HepG2 (cell line): ENCODE results near the gene TLK1. TPM values are rescaled to one million over a fixed set of nuclear protein-coding genes. Genes with fewer than 3 reads are reported as not detected.

ENCODE experiments used
- ARNTL ChIP-seq: sonication (generic); formaldehyde crosslinking; IDR thresholded peaks from 2 replicates; pipeline ENCODE4 v1.4.0; 2020; ENCODE audit warnings: mild to moderate bottlenecking, missing genetic modification reagents
- HHEX ChIP-seq: IDR thresholded peaks from 2 replicates; pipeline ENCODE4 v1.6.1; 2016; ENCODE audit warnings: control low read depth
- JUND ChIP-seq: sonication (generic); formaldehyde crosslinking; IDR thresholded peaks from 2 replicates; pipeline ENCODE4 v1.8.0; 2022; ENCODE audit warnings: mild to moderate bottlenecking, missing genetic modification reagents
- KMT2A ChIP-seq: sonication (generic); formaldehyde crosslinking; IDR thresholded peaks from 2 replicates; pipeline ENCODE4 v1.4.0; 2020; ENCODE audit warnings: missing genetic modification reagents
- MTA1 ChIP-seq: sonication (generic); formaldehyde crosslinking; IDR thresholded peaks from 2 replicates; pipeline ENCODE4 v1.4.0; 2020; ENCODE audit warnings: missing genetic modification reagents, mild to moderate bottlenecking, borderline replicate concordance
- POGZ ChIP-seq: sonication (generic); formaldehyde crosslinking; IDR thresholded peaks from 2 replicates; pipeline ENCODE4 v1.4.0; 2020; ENCODE audit warnings: mild to moderate bottlenecking, missing genetic modification reagents
- PPARG ChIP-seq: conservative IDR thresholded peaks from 2 replicates; pipeline ENCODE4 v1.6.1; 2016; ENCODE audit warnings: missing biosample characterization, missing genetic modification reagents
- RFX1 ChIP-seq: fragments of 450-650 bp; IDR thresholded peaks from 2 replicates; pipeline ENCODE4 v1.6.1; 2017
- SPEN ChIP-seq: sonication (generic); formaldehyde crosslinking; IDR thresholded peaks from 2 replicates; pipeline ENCODE4 v1.5.1; 2020; ENCODE audit warnings: low read depth, mild to moderate bottlenecking, missing genetic modification reagents
- ZBTB20 ChIP-seq: sonication (generic); formaldehyde crosslinking; IDR thresholded peaks from 2 replicates; pipeline ENCODE4 v1.8.1; 2023; ENCODE audit warnings: missing genetic modification reagents, low read depth, mild to moderate bottlenecking, borderline replicate concordance
- ZFP36L1 ChIP-seq: sonication (generic); formaldehyde crosslinking; IDR thresholded peaks from 2 replicates; pipeline ENCODE4 v1.8.0; 2022; ENCODE audit warnings: mild to moderate bottlenecking, missing genetic modification reagents, moderate library complexity
- ZNF205 ChIP-seq: IDR thresholded peaks from 2 replicates; pipeline ENCODE4 v1.6.1; 2018; ENCODE audit warnings: missing biosample characterization, missing genetic modification reagents
- ZNF280B ChIP-seq: sonication (generic); formaldehyde crosslinking; IDR thresholded peaks from 2 replicates; pipeline ENCODE4 v1.5.0; 2020; ENCODE audit warnings: missing genetic modification reagents, mild to moderate bottlenecking, borderline replicate concordance
- ZNF281 ChIP-seq: sonication (generic); formaldehyde crosslinking; IDR thresholded peaks from 2 replicates; pipeline ENCODE4 v1.4.0; 2020; ENCODE audit warnings: missing genetic modification reagents, borderline replicate concordance
- ZNF317 ChIP-seq: sonication (generic); formaldehyde crosslinking; IDR thresholded peaks from 2 replicates; pipeline ENCODE4 v1.5.0; 2020; ENCODE audit warnings: mild to moderate bottlenecking, missing genetic modification reagents
- ZNF614 ChIP-seq: IDR thresholded peaks from 2 replicates; pipeline ENCODE4 v1.6.1; 2018; ENCODE audit warnings: missing biosample characterization, missing genetic modification reagents, inconsistent platforms, borderline replicate concordance
- ZNF660 ChIP-seq: sonication (generic); formaldehyde crosslinking; IDR thresholded peaks from 2 replicates; pipeline ENCODE4 v1.5.1; 2020; ENCODE audit warnings: mild to moderate bottlenecking, low read depth, missing genetic modification reagents, borderline replicate concordance
- ZNF710 ChIP-seq: sonication (generic); formaldehyde crosslinking; IDR thresholded peaks from 2 replicates; pipeline ENCODE4 v1.5.0; 2020; ENCODE audit warnings: mild to moderate bottlenecking, missing genetic modification reagents, borderline replicate concordance
- polyA plus RNA-seq, 8 experiments: library from polyadenylated mRNA; depleted of rRNA in 3 of 8; stranded (reverse) in 7 of 8; unstranded in 1 of 8; fragments of >200 nt; fragmentation: Illumina TruSeq in 4 of 8; extraction: Trizol in 4 of 8; gene quantifications; 2 replicates each; pipeline versions ENCODE4 v1.2.1 to v1.2.3, GENCODE V29; 2011 to 2016; ENCODE audit warnings: low read depth in 4 of 8, missing spikeins in 1 of 8, mixed read lengths in 1 of 8; ENCODE audit not compliant: insufficient read depth in 1 of 8
- total RNA-seq, 5 experiments: library from RNA; depleted of rRNA; stranded (reverse); fragments of >200 nt; fragmentation: Illumina TruSeq; extraction: Trizol; gene quantifications; 2 replicates each; pipeline ENCODE4 v1.2.3, GENCODE V29; 2016; ENCODE audit warnings: low read depth in 1 of 5
- TF ChIP-seq, protein P1 (sequence below): sonication (generic); formaldehyde crosslinking; IDR thresholded peaks from 2 replicates; pipeline ENCODE4 v1.8.0; 2022; ENCODE audit warnings: missing genetic modification reagents, low read depth, mild to moderate bottlenecking, borderline replicate concordance
- TF ChIP-seq, protein P2 (sequence below): sonication (generic); formaldehyde crosslinking; IDR thresholded peaks from 2 replicates; pipeline ENCODE4 v1.4.0; 2020; ENCODE audit warnings: missing genetic modification reagents

The TLK1 gene
- total and polyA plus RNA-seq, 2 of the 13 experiments (the other 11 are each of a cell fraction or from before 2014, with no cell fraction given): 16.8 to 28.7 TPM

GRCh38 chr2:171100370-171100769 lies 60.3 kb downstream of the TLK1 start (continued):
- TF ChIP-seq HHEX (CRISPR knock-in tag) (peak; percentile 61; the same call in 1 of the 2 replicates), ARNTL (CRISPR knock-in tag) (0 out of 2 replicates have a peak, but pooled peaks have one; percentile 41), ZNF614 (peak; percentile 41; the same call in 1 of the 2 replicates), ZBTB20 (CRISPR knock-in tag) (peak; percentile 73; the same call in 1 of the 2 replicates), KMT2A (CRISPR knock-in tag) (peak; percentile 56; the same call in 1 of the 2 replicates), ZNF205 (CRISPR knock-in tag) (no peak), ZNF710 (CRISPR knock-in tag) (0 out of 2 replicates have a peak, but pooled peaks have one; percentile 21), JUND (CRISPR knock-in tag) (0 out of 2 replicates have a peak, but pooled peaks have one; percentile 17), ZNF281 (CRISPR knock-in tag) (0 out of 2 replicates have a peak, but pooled peaks have one; percentile 43), PPARG (CRISPR knock-in tag) (peak; percentile 85), SPEN (CRISPR knock-in tag) (peak; percentile 26; the same call in 1 of the 2 replicates), POGZ (CRISPR knock-in tag) (peak; percentile 96), ZNF280B (no peak), MTA1 (CRISPR knock-in tag) (no peak; the same call in 1 of the 2 replicates), ZNF660 (CRISPR knock-in tag) (no peak), ZNF317 (CRISPR knock-in tag) (peak; percentile 89), RFX1 (peak; percentile 15; the same call in 1 of the 2 replicates), ZFP36L1 (0 out of 2 replicates have a peak, but pooled peaks have one; percentile 37)
- TF ChIP-seq, protein P1, sequence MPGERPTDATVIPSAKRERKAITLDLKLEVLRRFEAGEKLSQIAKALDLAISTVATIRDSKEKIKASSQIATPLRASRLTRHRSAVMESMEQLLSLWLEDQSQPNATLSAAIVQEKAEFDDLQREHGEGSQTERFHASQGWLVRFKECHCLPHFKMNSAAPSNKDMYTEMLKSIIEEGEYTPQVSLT (CRISPR knock-in tag): no peak
- TF ChIP-seq, protein P2, sequence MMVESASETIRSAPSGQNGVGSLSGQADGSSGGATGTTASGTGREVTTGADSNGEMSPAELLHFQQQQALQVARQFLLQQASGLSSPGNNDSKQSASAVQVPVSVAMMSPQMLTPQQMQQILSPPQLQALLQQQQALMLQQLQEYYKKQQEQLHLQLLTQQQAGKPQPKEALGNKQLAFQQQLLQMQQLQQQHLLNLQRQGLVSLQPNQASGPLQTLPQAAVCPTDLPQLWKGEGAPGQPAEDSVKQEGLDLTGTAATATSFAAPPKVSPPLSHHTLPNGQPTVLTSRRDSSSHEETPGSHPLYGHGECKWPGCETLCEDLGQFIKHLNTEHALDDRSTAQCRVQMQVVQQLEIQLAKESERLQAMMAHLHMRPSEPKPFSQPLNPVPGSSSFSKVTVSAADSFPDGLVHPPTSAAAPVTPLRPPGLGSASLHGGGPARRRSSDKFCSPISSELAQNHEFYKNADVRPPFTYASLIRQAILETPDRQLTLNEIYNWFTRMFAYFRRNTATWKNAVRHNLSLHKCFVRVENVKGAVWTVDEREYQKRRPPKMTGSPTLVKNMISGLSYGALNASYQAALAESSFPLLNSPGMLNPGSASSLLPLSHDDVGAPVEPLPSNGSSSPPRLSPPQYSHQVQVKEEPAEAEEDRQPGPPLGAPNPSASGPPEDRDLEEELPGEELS (CRISPR knock-in tag): peak; percentile 53
